Sigmoid colon (tissue), 3 donors: Measurements from ENCODE around the gene AP3B2.

Source experiments
- CTCF ChIP-seq, 4 experiments: fragments of 450-650 bp in 3 of 4; fragments of 200-600 bp in 1 of 4; IDR thresholded peaks; one replicate each; pipeline ENCODE4 v1.5.1; 2016 to 2019; ENCODE audit warnings: antibody characterized with exemption in 4 of 4, mild to moderate bottlenecking in 3 of 4, moderate library complexity in 2 of 4
- POLR2A ChIP-seq, 2 donors: fragments of 450-650 bp; IDR thresholded peaks; one replicate each; pipeline ENCODE4 v1.6.1; 2016; ENCODE audit warnings: antibody characterized with exemption in 2 of 2, mild to moderate bottlenecking in 2 of 2, moderate library complexity in 2 of 2

GRCh38 chr15:82662641-82663040 is 47.0 kb downstream of the AP3B2 start:
- TF ChIP-seq CTCF (IDR thresholded peaks at IDR 0.05), result no peak
- no peak for TF ChIP-seq POLR2A (IDR thresholded peaks at IDR 0.05)
